SH-SY5Y (cell line): ENCODE results near the gene PGM2.

Experiments
- GATA2 ChIP-seq: IDR thresholded peaks from 2 replicates; pipeline ENCODE4 v1.6.1; 2011; ENCODE audit warnings: mild to moderate bottlenecking, low read depth, low read length
- GATA3 ChIP-seq: IDR thresholded peaks from 2 replicates; pipeline ENCODE4 v1.6.1; 2011; ENCODE audit warnings: low read depth, mild to moderate bottlenecking, low read length, moderate library complexity

GRCh38 chr4:37858112-37858511 is 31.6 kb downstream of the PGM2 start:
- no peak for TF ChIP-seq GATA3
- TF ChIP-seq GATA2 = no peak
